HepG2 (cell line): ENCODE data around the gene CDH23. TPM values are rescaled to one million over a fixed set of nuclear protein-coding genes. Genes with fewer than 3 reads are reported as not detected.

ENCODE experiments used
- ATAC-seq: fragments of 200-7000 bp; cut with Tn5 transposase; 3 replicates; pipeline ENCODE4 v1.9.1; 2020; ENCODE audit warnings: mild to moderate bottlenecking, moderate library complexity
- BruUV-seq: library from RNA; stranded (reverse); fragments of 400-500 nt; replicated peaks from 2 replicates; lab custom pipeline; 2021; lab: Mats Ljungman, UMichigan
- CTCF ChIA-PET: fragments of 300-600 bp; formaldehyde crosslinking; extraction: SDS; loops from one replicate; lab custom pipeline; 2021; ENCODE audit warnings: low total read pairs, inconsistent platforms, low intra/inter-chr PET ratio; lab: Yijun Ruan, JAX
- POLR2A ChIA-PET: fragments of 350-600 bp; sonication (Branson Sonifier 250); formaldehyde crosslinking; loops from one replicate; lab custom pipeline; 2020; ENCODE audit warnings: antibody characterized with exemption, inconsistent platforms; lab: Yijun Ruan, JAX
- DNase-seq: peaks from one replicate; pipeline ENCODE4 v3.0.0-alpha.2; 2015; ENCODE audit warnings: low spot score
- FAIRE-seq: peaks from 3 replicates; lab custom pipeline; 2011; peaks lifted over from hg19 to GRCh38; lab: Jason Lieb, UNC
- H2AFZ ChIP-seq: one replicate; pipeline ENCODE4 v1.6.1; 2011; ENCODE audit warnings: low read length, inconsistent platforms
- H3K27ac ChIP-seq: fragments of 300-600 bp; 3 replicates; pipeline ENCODE4 v1.8.0; 2011; ENCODE audit warnings: mixed run types, mild to moderate bottlenecking, mixed read lengths, low read length, inconsistent platforms; ENCODE audit not compliant: insufficient read depth; ENCODE audit errors: extremely low read length
- H3K27me3 ChIP-seq, 2 experiments: fragments of 200-600 bp in 1 of 2; 2 replicates in 1 of 2; 3 replicates in 1 of 2; pipeline versions ENCODE4 v1.6.0 to v1.8.0; 2011; ENCODE audit warnings: low read length in 2 of 2, mild to moderate bottlenecking in 2 of 2, moderate library complexity in 2 of 2, inconsistent platforms in 1 of 2; ENCODE audit not compliant: insufficient read depth in 2 of 2, control insufficient read depth in 1 of 2
- H3K36me3 ChIP-seq, 2 experiments: fragments of 200-600 bp in 1 of 2; replicated peaks in 1 of 2; 2 replicates in 1 of 2; 3 replicates in 1 of 2; pipeline versions ENCODE4 v1.5.1 to v1.8.0; 2011; ENCODE audit warnings: low read length in 2 of 2, inconsistent platforms in 1 of 2; ENCODE audit not compliant: insufficient read depth in 2 of 2, control insufficient read depth in 1 of 2
- H3K4me1 ChIP-seq: 2 replicates; pipeline ENCODE4 v1.5.1; 2012; ENCODE audit warnings: low read length, inconsistent platforms; ENCODE audit not compliant: insufficient read depth
- H3K4me2 ChIP-seq: 2 replicates; pipeline ENCODE4 v1.6.0; 2011; ENCODE audit warnings: low read depth, low read length, inconsistent platforms
- H3K4me3 ChIP-seq, 3 experiments: fragments of 200-600 bp in 1 of 3; sonication (generic), shearing (Covaris generic) in 1 of 3; replicated peaks in 1 of 3; 2 replicates each; pipeline ENCODE4 v1.5.1; 2011 to 2016; ENCODE audit warnings: low read length in 3 of 3, inconsistent platforms in 2 of 3, low read depth in 2 of 3, mild to moderate bottlenecking in 2 of 3, control low read depth in 1 of 3, mixed read lengths in 1 of 3; ENCODE audit not compliant: insufficient read depth in 1 of 3
- H3K79me2 ChIP-seq: one replicate; pipeline ENCODE4 v1.6.1; 2011; ENCODE audit warnings: low read length, inconsistent platforms; ENCODE audit not compliant: insufficient read depth
- H3K9ac ChIP-seq: 2 replicates; pipeline ENCODE4 v1.6.0; 2011; ENCODE audit warnings: mild to moderate bottlenecking, low read depth, low read length, inconsistent platforms; ENCODE audit not compliant: insufficient read depth
- H3K9me3 ChIP-seq: 2 replicates; pipeline ENCODE4 v1.5.1; 2012; ENCODE audit warnings: mild to moderate bottlenecking, low read length
- H4K20me1 ChIP-seq: 2 replicates; pipeline ENCODE4 v1.6.0; 2011; ENCODE audit warnings: inconsistent platforms, mild to moderate bottlenecking, low read length, moderate library complexity; ENCODE audit not compliant: insufficient read depth
- FOXP4 ChIP-seq: sonication (generic); formaldehyde crosslinking; IDR thresholded peaks from 2 replicates; pipeline ENCODE4 v1.4.0; 2020; ENCODE audit warnings: missing genetic modification reagents
- HNF4A ChIP-seq: sonication (generic); formaldehyde crosslinking; IDR thresholded peaks from 2 replicates; pipeline ENCODE4 v1.4.0; 2020; ENCODE audit warnings: missing genetic modification reagents
- HOXD1 ChIP-seq: sonication (generic); formaldehyde crosslinking; IDR thresholded peaks from 2 replicates; pipeline ENCODE4 v1.5.0; 2020; ENCODE audit warnings: missing genetic modification reagents
- PLSCR1 ChIP-seq: sonication (generic); formaldehyde crosslinking; IDR thresholded peaks from 2 replicates; pipeline ENCODE4 v1.5.0; 2020; ENCODE audit warnings: missing genetic modification reagents, mild to moderate bottlenecking, borderline replicate concordance
- STAT5B ChIP-seq: sonication (generic); formaldehyde crosslinking; IDR thresholded peaks from 2 replicates; pipeline ENCODE4 v1.4.0; 2020; ENCODE audit warnings: missing genetic modification reagents
- TEAD2 ChIP-seq: sonication (generic); formaldehyde crosslinking; IDR thresholded peaks from 2 replicates; pipeline ENCODE4 v1.9.0; 2021; ENCODE audit warnings: missing genetic modification reagents
- TOE1 ChIP-seq: sonication (generic); formaldehyde crosslinking; IDR thresholded peaks from 2 replicates; pipeline ENCODE4 v1.4.0; 2020; ENCODE audit warnings: mild to moderate bottlenecking, missing genetic modification reagents
- ZNF180 ChIP-seq: sonication (generic); formaldehyde crosslinking; IDR thresholded peaks from 2 replicates; pipeline ENCODE4 v1.4.0; 2020; ENCODE audit warnings: low read depth, missing genetic modification reagents, borderline replicate concordance
- ZNF44 ChIP-seq: sonication (generic); formaldehyde crosslinking; IDR thresholded peaks from 2 replicates; pipeline ENCODE4 v1.5.1; 2020; ENCODE audit warnings: mild to moderate bottlenecking, missing genetic modification reagents
- ZNF768 ChIP-seq: sonication (generic); formaldehyde crosslinking; IDR thresholded peaks from 2 replicates; pipeline ENCODE4 v1.4.0; 2020; ENCODE audit warnings: missing genetic modification reagents
- ZSCAN29 ChIP-seq: sonication (generic); formaldehyde crosslinking; conservative IDR thresholded peaks from 2 replicates; pipeline ENCODE4 v1.4.0; 2020; ENCODE audit warnings: mild to moderate bottlenecking, missing genetic modification reagents
- WGBS: methylation state at CpG from one replicate; pipeline ENCODE4 v1.1.6; 2017; ENCODE audit warnings: low lambda C conversion rate; 5-methylcytosine and 5-hydroxymethylcytosine counted together
- in situ Hi-C: cut with HindIII; loops from 2 replicates; pipeline ENCODE4 v1.10.0; 2017; ENCODE audit warnings: low pct_unique_long_range_greater_than_20kb; ENCODE audit not compliant: extremely low pct_ligation_motif_present
- intact Hi-C: fragments of 100-400 bp; cut with micrococcal nuclease; formaldehyde crosslinking; loops from one replicate; pipeline ENCODE4 v1.10.0; 2022; ENCODE audit not compliant: unreplicated experiment
- polyA plus RNA-seq, 8 experiments: library from polyadenylated mRNA; depleted of rRNA in 3 of 8; stranded (reverse) in 7 of 8; unstranded in 1 of 8; fragments of >200 nt; fragmentation: Illumina TruSeq in 4 of 8; extraction: Trizol in 4 of 8; gene quantifications; 2 replicates each; pipeline versions ENCODE4 v1.2.1 to v1.2.3, GENCODE V29; 2011 to 2016; ENCODE audit warnings: low read depth in 4 of 8, missing spikeins in 1 of 8, mixed read lengths in 1 of 8; ENCODE audit not compliant: insufficient read depth in 1 of 8
- total RNA-seq, 5 experiments: library from RNA; depleted of rRNA; stranded (reverse); fragments of >200 nt; fragmentation: Illumina TruSeq; extraction: Trizol; gene quantifications; 2 replicates each; pipeline ENCODE4 v1.2.3, GENCODE V29; 2016; ENCODE audit warnings: low read depth in 1 of 5
- TF ChIP-seq, protein P1 (sequence below): sonication (generic); formaldehyde crosslinking; IDR thresholded peaks from 2 replicates; pipeline ENCODE4 v1.8.1; 2023; ENCODE audit warnings: mild to moderate bottlenecking, missing genetic modification reagents
- TF ChIP-seq, protein P2 (sequence below): IDR thresholded peaks from 2 replicates; pipeline ENCODE4 v1.6.1; 2016; ENCODE audit warnings: missing biosample characterization, missing genetic modification reagents, low read depth

Gene CDH23
- total and polyA plus RNA-seq, 2 of the 13 experiments (the other 11 are each of a cell fraction or from before 2014, with no cell fraction given): 0.13 TPM; not detected in 1

DNA sequence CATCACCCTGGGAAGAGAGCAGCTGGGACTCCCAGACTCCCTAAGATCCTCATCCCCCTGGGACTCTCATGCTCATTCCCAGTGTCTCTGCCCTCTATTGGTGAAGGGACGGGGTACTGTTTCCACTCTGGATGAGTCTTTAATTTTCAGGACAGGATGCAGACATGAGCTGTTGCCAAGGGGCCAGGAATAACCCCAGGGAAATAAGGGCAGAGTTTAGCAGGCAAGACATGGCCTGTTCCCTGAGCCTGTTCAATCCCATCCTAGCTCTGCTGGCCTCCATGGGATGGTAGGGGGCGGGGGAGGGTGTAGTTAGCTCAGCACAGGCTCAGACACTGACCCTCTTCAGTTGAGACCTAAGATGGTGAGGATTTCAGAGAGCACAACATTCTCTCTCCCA, 308.9 kb downstream of the CDH23 start (continued):
- TF ChIP-seq FOXP4 (CRISPR knock-in tag): no peak
- no peak for TF ChIP-seq TOE1 (CRISPR knock-in tag)
- no peak for TF ChIP-seq ZNF44 (CRISPR knock-in tag)
- TF ChIP-seq PLSCR1: no peak
- TF ChIP-seq, all 625 proteins: peak for 0

- in situ Hi-C loops: no loop called here
- FAIRE-seq: no peak
- Histone ChIP-seq H3K27me3 (peaks cover 4 to 39% of the 10 kb centered on the region in 2 experiments; a peak in 4 of 5 replicates), H3K79me2 (no peaks in the 10 kb centered on the region), H4K20me1 (no peaks in the 10 kb centered on the region), H3K9ac (no peak overlapping the region), H3K4me1 (no peaks in the 10 kb centered on the region), H3K4me3 (no peak overlapping the region), H3K9me3 (no peaks in the 10 kb centered on the region), H3K27ac (no peak overlapping the region), H3K36me3 (no peaks in the 10 kb centered on the region), H2AFZ (no peak overlapping the region), H3K4me2 (no peak overlapping the region)
- no peak for TF ChIP-seq HOXD1
- no peak for TF ChIP-seq TEAD2 (CRISPR knock-in tag)
- no peak for TF ChIP-seq STAT5B (CRISPR knock-in tag)
- TF ChIP-seq, protein P1, sequence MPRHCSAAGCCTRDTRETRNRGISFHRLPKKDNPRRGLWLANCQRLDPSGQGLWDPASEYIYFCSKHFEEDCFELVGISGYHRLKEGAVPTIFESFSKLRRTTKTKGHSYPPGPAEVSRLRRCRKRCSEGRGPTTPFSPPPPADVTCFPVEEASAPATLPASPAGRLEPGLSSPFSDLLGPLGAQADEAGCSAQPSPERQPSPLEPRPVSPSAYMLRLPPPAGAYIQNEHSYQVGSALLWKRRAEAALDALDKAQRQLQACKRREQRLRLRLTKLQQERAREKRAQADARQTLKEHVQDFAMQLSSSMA (CRISPR knock-in tag): no peak
- no peak for TF ChIP-seq ZSCAN29 (CRISPR knock-in tag)
- TF ChIP-seq, protein P2, sequence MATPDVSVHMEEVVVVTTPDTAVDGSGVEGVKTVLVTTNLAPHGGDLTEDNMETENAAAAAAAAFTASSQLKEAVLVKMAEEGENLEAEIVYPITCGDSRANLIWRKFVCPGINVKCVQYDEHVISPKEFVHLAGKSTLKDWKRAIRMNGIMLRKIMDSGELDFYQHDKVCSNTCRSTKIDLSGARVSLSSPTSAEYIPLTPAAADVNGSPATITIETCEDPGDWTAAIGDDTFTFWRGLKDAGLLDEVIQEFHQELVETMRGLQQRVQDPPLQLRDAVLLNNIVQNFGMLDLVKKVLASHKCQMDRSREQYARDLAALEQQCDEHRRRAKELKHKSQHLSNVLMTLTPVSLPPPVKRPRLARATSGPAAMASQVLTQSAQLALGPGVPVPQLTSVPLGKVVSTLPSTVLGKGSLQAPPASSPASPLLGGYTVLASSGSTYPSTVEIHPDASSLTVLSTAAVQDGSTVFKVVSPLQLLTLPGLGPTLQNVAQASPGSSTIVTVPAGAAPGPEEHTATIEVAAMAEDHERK (CRISPR knock-in tag): no peak
- TF ChIP-seq HNF4A (CRISPR knock-in tag): no peak
- TF ChIP-seq ZNF180 (CRISPR knock-in tag): no peak
- TF ChIP-seq ZNF768 (CRISPR knock-in tag): peak; percentile 59; the same call in 1 of the 2 replicates
- no TSS peak for BruUV-seq
- intact Hi-C loops: loop anchor here (5.0 kb wide), 1 partner anchor 324 kb away; no protein-coding TSS in a partner anchor
- ATAC-seq: no peak
- DNase-seq: no peak
- ChIA-PET CTCF (no interaction called here), POLR2A (no interaction called here)
- WGBS: 24% methylated on average over 21 of the region's 35 CpGs
Observed at GRCh38 chr10:71706216-71707121, 309.7 kb downstream of the CDH23 start.
